ENCODE measurements around the gene MTCL1.

Gene MTCL1

DNA sequence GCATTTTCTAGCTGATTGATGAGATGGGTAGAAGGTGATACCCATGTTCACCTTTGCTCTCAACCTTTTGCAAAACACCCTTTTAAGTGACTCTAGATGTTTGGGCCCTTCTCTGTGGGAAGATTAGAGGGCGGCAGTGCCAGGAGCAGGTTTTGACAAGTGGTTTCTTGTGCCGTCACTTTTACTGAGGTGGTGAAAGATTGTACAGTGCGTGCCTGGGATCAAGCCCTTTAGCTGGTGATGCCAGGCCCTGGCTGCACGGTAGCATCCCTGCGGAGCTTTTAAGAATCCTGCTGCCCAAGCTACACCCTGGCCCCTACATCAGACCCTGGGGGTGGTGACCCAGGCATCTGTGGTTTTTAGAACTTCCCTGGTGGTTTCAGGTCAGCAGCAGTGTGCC, 29.1 kb downstream of the MTCL1 start:
- Histone ChIP-seq H3K36me3 (ENCODE audit: control insufficient read depth, insufficient read depth, low read length, severe bottlenecking) (peaks cover 4% of the 10 kb centered on the region), H3K9me3 (ENCODE audit: control insufficient read depth, low read length) (no peaks in the 10 kb centered on the region), H3K4me1 (ENCODE audit: control insufficient read depth, insufficient read depth, low read length) (peaks cover 9% of the 10 kb centered on the region), H3K9ac (ENCODE audit: low read length) (no peak overlapping the region), H3K4me3 (ENCODE audit: low read length) (no peak overlapping the region), H3K27me3 (replicated peaks; ENCODE audit: control insufficient read depth, insufficient read depth, low read length) (no peaks in the 10 kb centered on the region)
- no peak for DNase-seq (ENCODE audit: low read depth)

GRCh38 chr18:8735274-8735673, 29.9 kb downstream of the MTCL1 start:
- peaks cover 5% of the 10 kb centered on the region for H3K4me1 ChIP-seq (ENCODE audit: control insufficient read depth, insufficient read depth, low read length)
- H3K9ac ChIP-seq (ENCODE audit: low read length): no peak overlapping the region
- H3K27me3 ChIP-seq (replicated peaks; ENCODE audit: control insufficient read depth, insufficient read depth, low read length): no peaks in the 10 kb centered on the region
- peaks cover 4% of the 10 kb centered on the region for H3K36me3 ChIP-seq (ENCODE audit: control insufficient read depth, insufficient read depth, low read length, severe bottlenecking)
- H3K9me3 ChIP-seq (ENCODE audit: control insufficient read depth, low read length): no peaks in the 10 kb centered on the region
- DNase-seq (ENCODE audit: low read depth): no peak
- H3K4me3 ChIP-seq (ENCODE audit: low read length): no peak overlapping the region

DNA sequence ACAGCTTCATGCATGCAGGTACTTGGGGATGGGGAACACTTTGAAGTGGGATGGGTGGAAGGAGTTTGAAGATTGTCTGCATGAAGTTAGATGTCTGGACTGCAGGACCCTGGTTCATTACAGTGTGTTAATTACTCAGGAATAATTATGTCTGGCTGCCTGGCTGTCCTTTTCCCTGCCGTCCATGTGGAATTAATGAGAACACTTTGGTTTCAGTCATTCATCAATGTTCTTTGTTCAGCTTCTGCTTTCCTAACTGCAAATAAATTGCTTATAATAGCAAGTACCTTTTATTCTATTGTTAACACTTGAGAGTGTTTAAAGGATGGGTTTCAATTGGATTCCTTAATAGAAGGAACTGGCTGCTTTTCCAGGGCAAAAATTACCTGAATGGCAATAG, 35.8 kb downstream of the MTCL1 start:
- Histone ChIP-seq H3K9me3 (ENCODE audit: control insufficient read depth, low read length) (no peaks in the 10 kb centered on the region), H3K4me1 (ENCODE audit: control insufficient read depth, insufficient read depth, low read length) (no peaks in the 10 kb centered on the region), H3K4me3 (ENCODE audit: low read length) (no peak overlapping the region), H3K36me3 (ENCODE audit: control insufficient read depth, insufficient read depth, low read length, severe bottlenecking) (peaks cover 4% of the 10 kb centered on the region), H3K27me3 (replicated peaks; ENCODE audit: control insufficient read depth, insufficient read depth, low read length) (no peaks in the 10 kb centered on the region), H3K9ac (ENCODE audit: low read length) (no peak overlapping the region)
- no peak for DNase-seq (ENCODE audit: low read depth)

- Histone ChIP-seq H3K4me1 (ENCODE audit: control insufficient read depth, insufficient read depth, low read length) (no peaks in the 10 kb centered on the region), H3K9me3 (ENCODE audit: control insufficient read depth, low read length) (no peaks in the 10 kb centered on the region)
Measured at GRCh38 chr18:8741532-8741931, 36.2 kb downstream of the MTCL1 start.

DNA sequence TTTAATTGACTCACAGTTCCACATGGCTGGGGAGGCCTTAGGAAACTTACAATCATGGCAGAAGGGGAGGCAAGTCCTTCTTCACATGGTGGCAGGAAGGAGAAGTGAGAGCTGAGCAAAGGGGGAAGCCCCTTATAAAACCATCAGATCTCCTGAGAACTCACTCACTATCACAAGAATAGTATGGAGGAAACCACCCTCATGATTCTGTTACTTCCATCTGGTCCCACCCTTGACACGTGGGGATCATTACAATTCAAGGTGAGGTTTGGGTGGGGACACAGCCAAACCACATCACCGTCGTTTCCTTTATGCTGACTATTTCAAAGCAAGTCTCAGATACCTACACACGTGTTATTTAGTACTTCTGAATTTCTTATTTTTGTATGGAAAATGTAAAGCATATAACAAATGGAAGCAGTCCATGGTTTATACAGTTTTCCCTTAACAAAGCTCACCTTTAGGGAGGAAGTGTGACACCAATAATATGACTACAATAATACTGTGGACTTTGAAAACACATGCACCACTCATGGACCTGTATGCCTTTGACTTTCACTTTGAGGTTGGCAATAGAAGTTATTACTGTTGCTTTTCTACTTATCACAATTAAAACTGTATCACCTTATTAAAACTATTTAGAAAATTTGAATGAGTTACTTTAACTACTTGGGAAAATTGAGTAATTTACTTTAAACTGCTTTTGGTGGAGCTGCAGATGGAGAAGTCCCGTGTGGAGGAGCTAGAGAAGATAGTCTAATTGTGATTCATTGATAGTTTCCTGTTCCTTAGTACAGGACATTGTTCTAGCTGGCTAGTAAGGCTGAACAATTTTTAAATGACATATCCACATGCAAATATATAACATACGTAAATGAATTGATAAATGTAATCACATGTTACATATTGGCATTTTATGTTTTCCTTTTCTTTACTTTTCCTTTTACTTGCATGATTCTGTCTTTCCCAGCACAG, 37.3 kb downstream of the MTCL1 start:
- Histone ChIP-seq H3K27me3 (replicated peaks; ENCODE audit: control insufficient read depth, insufficient read depth, low read length) (no peaks in the 10 kb centered on the region), H3K4me3 (ENCODE audit: low read length) (no peak overlapping the region), H3K36me3 (ENCODE audit: control insufficient read depth, insufficient read depth, low read length, severe bottlenecking) (peaks cover 2% of the 10 kb centered on the region), H3K9me3 (ENCODE audit: control insufficient read depth, low read length) (no peaks in the 10 kb centered on the region), H3K9ac (ENCODE audit: low read length) (no peak overlapping the region), H3K4me1 (ENCODE audit: control insufficient read depth, insufficient read depth, low read length) (no peaks in the 10 kb centered on the region)
- DNase-seq (ENCODE audit: low read depth): no peak

More at GRCh38 chr18:8741532-8741931, 36.2 kb downstream of the MTCL1 start:
- Histone ChIP-seq H3K9ac (ENCODE audit: low read length) (no peak overlapping the region), H3K4me3 (ENCODE audit: low read length) (no peak overlapping the region), H3K27me3 (replicated peaks; ENCODE audit: control insufficient read depth, insufficient read depth, low read length) (no peaks in the 10 kb centered on the region), H3K36me3 (ENCODE audit: control insufficient read depth, insufficient read depth, low read length, severe bottlenecking) (peaks cover 4% of the 10 kb centered on the region)
- DNase-seq (ENCODE audit: low read depth): no peak

DNA sequence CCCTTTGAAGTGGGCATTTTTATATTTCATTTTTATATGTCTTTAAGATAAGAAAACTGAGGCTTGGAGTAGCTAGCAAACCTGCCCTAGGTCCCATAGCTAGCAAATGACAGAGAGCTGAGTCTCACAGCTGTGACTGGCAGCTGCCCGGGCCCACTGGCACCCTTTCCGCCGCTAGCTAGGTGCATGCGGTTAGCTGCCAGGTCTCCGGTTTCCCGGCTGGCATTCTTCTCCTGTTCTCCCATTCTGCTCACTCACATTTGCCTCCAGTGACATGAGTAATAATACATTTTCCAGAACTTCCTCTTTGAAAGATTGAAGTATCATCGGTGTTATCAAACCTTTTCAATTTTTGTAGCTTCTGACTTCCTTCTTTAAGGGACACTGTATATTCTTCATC, 38.7 kb downstream of the MTCL1 start:
- Histone ChIP-seq H3K36me3 (ENCODE audit: control insufficient read depth, insufficient read depth, low read length, severe bottlenecking) (no peaks in the 10 kb centered on the region), H3K4me1 (ENCODE audit: control insufficient read depth, insufficient read depth, low read length) (no peaks in the 10 kb centered on the region), H3K4me3 (ENCODE audit: low read length) (no peak overlapping the region), H3K9me3 (ENCODE audit: control insufficient read depth, low read length) (no peaks in the 10 kb centered on the region), H3K9ac (ENCODE audit: low read length) (no peak overlapping the region), H3K27me3 (replicated peaks; ENCODE audit: control insufficient read depth, insufficient read depth, low read length) (no peaks in the 10 kb centered on the region)
- DNase-seq (ENCODE audit: low read depth): no peak

DNA sequence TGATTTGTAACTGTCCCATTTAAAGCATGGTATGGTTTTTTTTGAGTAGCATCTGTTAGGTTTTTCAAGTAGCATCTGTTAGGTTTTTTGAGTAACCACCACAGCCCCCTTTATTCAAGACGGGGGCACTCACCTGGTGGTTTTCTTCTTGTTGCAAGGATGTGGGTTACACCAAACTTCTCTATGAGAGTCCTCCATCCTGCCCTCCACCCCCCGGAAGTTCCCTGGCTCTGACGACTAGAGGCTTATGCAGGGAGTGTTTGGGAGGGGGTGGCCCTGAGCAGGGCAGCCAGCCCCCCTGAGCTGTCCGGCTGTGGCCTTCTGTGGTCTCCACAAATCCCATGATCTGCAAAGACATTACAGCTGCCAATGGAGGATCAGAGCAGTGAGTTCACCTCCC, 39.3 kb downstream of the MTCL1 start:
- Histone ChIP-seq H3K9me3 (ENCODE audit: control insufficient read depth, low read length) (no peaks in the 10 kb centered on the region), H3K4me3 (ENCODE audit: low read length) (no peak overlapping the region), H3K4me1 (ENCODE audit: control insufficient read depth, insufficient read depth, low read length) (no peaks in the 10 kb centered on the region), H3K9ac (ENCODE audit: low read length) (no peak overlapping the region), H3K36me3 (ENCODE audit: control insufficient read depth, insufficient read depth, low read length, severe bottlenecking) (no peaks in the 10 kb centered on the region), H3K27me3 (replicated peaks; ENCODE audit: control insufficient read depth, insufficient read depth, low read length) (no peaks in the 10 kb centered on the region)
- no peak for DNase-seq (ENCODE audit: low read depth)

DNA sequence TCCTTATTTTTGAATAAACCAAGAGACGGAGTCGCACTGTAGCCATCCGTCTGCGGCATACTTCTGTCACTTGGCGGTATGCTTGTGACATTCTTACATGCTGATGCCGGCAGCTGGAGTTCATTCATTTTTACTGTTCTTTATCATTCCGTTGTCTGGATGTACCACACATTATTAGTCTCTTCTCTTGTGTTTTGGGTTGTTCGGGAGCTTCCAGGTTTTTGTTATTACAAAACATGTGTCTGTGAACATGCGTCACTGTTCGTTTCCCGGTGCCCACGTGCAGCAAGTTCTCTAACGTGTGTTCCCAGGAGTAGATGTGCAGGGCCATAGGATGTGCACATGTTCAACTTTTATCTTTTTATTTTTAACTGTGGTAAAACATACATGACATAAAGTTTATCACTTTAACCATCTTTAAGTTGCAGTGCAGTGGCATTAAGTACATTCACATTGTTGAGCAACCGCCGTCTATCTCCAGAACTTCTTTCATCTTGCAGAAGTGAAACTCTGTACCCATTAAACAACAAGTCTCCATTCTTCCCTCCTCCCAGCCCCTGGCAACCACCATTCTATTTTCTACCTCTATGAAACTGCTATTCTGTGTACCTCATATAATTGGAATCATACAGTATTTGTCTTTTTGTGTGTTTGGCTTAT, 40.1 kb downstream of the MTCL1 start:
- peaks cover under 1% of the 10 kb centered on the region for H3K4me1 ChIP-seq (ENCODE audit: control insufficient read depth, insufficient read depth, low read length)
- H3K4me3 ChIP-seq (ENCODE audit: low read length): no peak overlapping the region
- no peaks in the 10 kb centered on the region for H3K27me3 ChIP-seq (replicated peaks; ENCODE audit: control insufficient read depth, insufficient read depth, low read length)
- H3K9ac ChIP-seq (ENCODE audit: low read length): no peak overlapping the region
- H3K9me3 ChIP-seq (ENCODE audit: control insufficient read depth, low read length): no peaks in the 10 kb centered on the region
- no peak for DNase-seq (ENCODE audit: low read depth)
- H3K36me3 ChIP-seq (ENCODE audit: control insufficient read depth, insufficient read depth, low read length, severe bottlenecking): no peaks in the 10 kb centered on the region

DNA sequence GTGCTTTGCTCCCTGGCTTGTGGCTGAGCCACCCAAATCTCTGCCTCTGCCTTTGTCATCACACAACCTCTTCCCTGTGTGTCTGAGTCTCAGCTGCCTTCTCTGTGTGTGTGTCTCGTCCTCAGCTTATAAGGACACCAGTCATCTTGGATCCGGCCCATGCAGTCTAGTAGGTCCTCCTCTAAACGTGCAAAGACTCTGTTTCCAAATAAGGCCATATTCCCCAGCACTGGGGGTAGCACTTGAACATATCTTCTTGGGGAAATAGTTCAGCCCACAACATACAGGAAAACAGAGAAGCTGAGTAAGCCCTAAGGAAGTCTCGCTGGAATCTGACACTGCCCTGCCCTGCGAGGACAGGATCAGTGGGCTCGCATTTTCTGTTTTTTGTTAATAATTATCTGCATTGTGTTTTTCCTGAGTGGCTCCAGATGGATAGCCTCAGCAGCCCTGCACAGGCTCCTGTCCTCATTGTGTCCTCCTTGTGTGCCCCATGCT, 42.1 kb downstream of the MTCL1 start:
- H3K4me3 ChIP-seq (ENCODE audit: low read length): no peak overlapping the region
- no peaks in the 10 kb centered on the region for H3K27me3 ChIP-seq (replicated peaks; ENCODE audit: control insufficient read depth, insufficient read depth, low read length)
- H3K9ac ChIP-seq (ENCODE audit: low read length): no peak overlapping the region
- peak; percentile 82 for DNase-seq (ENCODE audit: low read depth)
- peaks cover 18% of the 10 kb centered on the region for H3K4me1 ChIP-seq (ENCODE audit: control insufficient read depth, insufficient read depth, low read length)
- no peaks in the 10 kb centered on the region for H3K36me3 ChIP-seq (ENCODE audit: control insufficient read depth, insufficient read depth, low read length, severe bottlenecking)
- no peaks in the 10 kb centered on the region for H3K9me3 ChIP-seq (ENCODE audit: control insufficient read depth, low read length)

- H3K4me1 ChIP-seq (ENCODE audit: control insufficient read depth, insufficient read depth, low read length): peaks cover 20% of the 10 kb centered on the region
- H3K36me3 ChIP-seq (ENCODE audit: control insufficient read depth, insufficient read depth, low read length, severe bottlenecking): no peaks in the 10 kb centered on the region
- H3K9me3 ChIP-seq (ENCODE audit: control insufficient read depth, low read length): no peaks in the 10 kb centered on the region
- H3K27me3 ChIP-seq (replicated peaks; ENCODE audit: control insufficient read depth, insufficient read depth, low read length): no peaks in the 10 kb centered on the region
- H3K4me3 ChIP-seq (ENCODE audit: low read length): no peak overlapping the region
- H3K9ac ChIP-seq (ENCODE audit: low read length): no peak overlapping the region
- no peak for DNase-seq (ENCODE audit: low read depth)
Measured at GRCh38 chr18:8749492-8749891, 44.1 kb downstream of the MTCL1 start.

GRCh38 chr18:8750954-8751415, 45.6 kb downstream of the MTCL1 start:
- H3K4me3 ChIP-seq (ENCODE audit: low read length): no peak overlapping the region
- DNase-seq (ENCODE audit: low read depth): peak; percentile 90
- no peaks in the 10 kb centered on the region for H3K9me3 ChIP-seq (ENCODE audit: control insufficient read depth, low read length)

More at GRCh38 chr18:8750954-8751415, 45.6 kb downstream of the MTCL1 start:
- Histone ChIP-seq H3K4me1 (ENCODE audit: control insufficient read depth, insufficient read depth, low read length) (peaks cover 20% of the 10 kb centered on the region), H3K9ac (ENCODE audit: low read length) (peak overlapping the region; percentile 13), H3K27me3 (replicated peaks; ENCODE audit: control insufficient read depth, insufficient read depth, low read length) (no peaks in the 10 kb centered on the region), H3K36me3 (ENCODE audit: control insufficient read depth, insufficient read depth, low read length, severe bottlenecking) (no peaks in the 10 kb centered on the region)
